GM23248 (cell line): ENCODE data around the gene SEC11A.

Experiments
- EZH2 ChIP-seq: fragments of 200-600 bp; sonication (generic); IDR thresholded peaks from 2 replicates; pipeline ENCODE4 v1.6.1; 2018; ENCODE audit warnings: antibody characterized with exemption, mild to moderate bottlenecking; ENCODE audit not compliant: insufficient read depth, poor library complexity, severe bottlenecking
- EZH2phosphoT487 ChIP-seq: fragments of 200-600 bp; sonication (generic); IDR thresholded peaks from 2 replicates; pipeline ENCODE4 v1.6.1; 2018; ENCODE audit warnings: antibody characterized with exemption, moderate library complexity, mild to moderate bottlenecking, low read depth; ENCODE audit not compliant: insufficient read depth

- TF ChIP-seq EZH2: no peak
- TF ChIP-seq EZH2phosphoT487: no peak
Measured at GRCh38 chr15:84624359-84624758, 91.6 kb downstream of the SEC11A start.
